ENCODE data around the gene APC2.

APC2 gene

DNA sequence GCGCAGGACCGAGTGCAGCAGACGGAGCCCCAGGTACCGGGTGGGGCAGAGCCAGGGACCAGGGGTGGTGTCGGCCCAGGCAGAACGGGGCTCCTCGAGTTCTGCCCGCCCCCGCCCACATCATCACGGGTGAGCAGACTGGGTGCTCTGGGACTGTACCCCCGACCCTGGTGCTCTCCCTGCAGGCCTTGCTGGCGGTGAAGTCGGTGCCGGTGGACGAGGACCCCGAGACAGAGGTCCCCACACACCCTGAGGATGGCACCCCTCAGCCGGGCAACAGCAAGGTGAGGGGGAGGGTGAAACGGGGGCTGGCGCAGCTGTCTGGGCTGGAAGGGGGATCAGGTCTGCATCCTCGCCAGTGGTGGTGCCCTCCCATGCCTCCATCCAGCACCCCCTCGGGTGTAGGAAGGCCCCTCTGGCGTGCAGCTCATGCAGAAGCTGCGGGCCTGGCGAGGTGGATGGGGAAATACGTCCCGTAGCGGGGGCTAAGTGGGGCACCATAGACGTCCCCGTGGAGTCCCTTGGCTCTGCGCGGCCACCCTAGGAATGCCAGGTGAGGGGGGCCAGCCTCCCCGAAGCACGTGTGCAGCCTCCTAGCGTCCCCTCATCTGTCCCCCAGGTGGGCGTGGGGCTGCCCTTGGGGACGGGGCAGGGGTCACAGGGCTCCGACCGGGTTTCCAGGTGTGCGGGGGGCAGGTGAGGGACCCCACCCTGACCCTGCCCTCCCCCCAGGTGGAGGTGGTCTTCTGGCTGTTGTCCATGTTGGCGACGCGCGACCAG is 6.4 kb downstream of the APC2 start:
- no peak overlapping the region for H3K9ac ChIP-seq (ENCODE audit: low read length)
- no peaks in the 10 kb centered on the region for H3K36me3 ChIP-seq (ENCODE audit: control insufficient read depth, low read depth, low read length)
- peaks cover 87% of the 10 kb centered on the region for H3K27me3 ChIP-seq (ENCODE audit: control insufficient read depth, insufficient read depth, low read length)
- H3K4me3 ChIP-seq (ENCODE audit: low read length): no peak overlapping the region
- H3K9me3 ChIP-seq (ENCODE audit: control insufficient read depth, low read depth, low read length): no peaks in the 10 kb centered on the region
- peaks cover 7% of the 10 kb centered on the region for H3K4me1 ChIP-seq (ENCODE audit: control insufficient read depth, low read depth, low read length)
- no peak overlapping the region for H3K27ac ChIP-seq (ENCODE audit: low read length)

DNA sequence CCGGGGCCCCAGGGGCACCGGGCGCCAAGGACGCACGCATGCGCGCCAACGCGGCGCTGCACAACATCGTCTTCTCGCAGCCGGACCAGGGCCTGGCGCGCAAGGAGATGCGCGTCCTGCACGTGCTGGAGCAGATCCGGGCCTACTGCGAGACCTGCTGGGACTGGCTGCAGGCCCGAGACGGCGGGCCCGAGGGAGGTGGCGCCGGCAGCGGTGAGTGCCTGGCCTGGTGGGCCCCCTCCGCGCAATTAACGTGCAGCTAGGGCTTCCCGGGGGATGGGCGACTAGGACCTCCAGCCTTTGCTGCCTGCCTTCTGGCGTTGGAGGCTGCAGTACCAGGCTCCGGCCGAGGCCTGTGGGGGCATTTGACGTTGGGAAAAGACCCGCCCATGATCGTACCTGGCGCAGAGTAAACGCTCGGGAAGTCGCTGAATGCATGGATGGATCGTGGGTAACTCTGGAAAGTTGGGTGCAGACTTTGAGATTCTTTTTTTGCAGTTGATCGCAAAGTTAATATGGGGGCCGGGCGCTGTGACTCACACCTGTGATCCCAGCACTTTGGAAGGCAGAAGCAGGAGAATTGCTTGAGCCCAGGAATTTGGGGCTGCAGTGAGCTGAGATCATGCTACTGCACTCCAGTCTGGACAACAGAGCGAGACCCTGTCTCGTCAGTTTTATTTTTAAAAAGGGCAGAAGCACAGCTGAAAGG is 7.3 kb downstream of the APC2 start:
- Histone ChIP-seq H3K4me1 (ENCODE audit: control insufficient read depth, low read depth, low read length) (peaks cover 6% of the 10 kb centered on the region), H3K36me3 (ENCODE audit: control insufficient read depth, low read depth, low read length) (no peaks in the 10 kb centered on the region), H3K27me3 (ENCODE audit: control insufficient read depth, insufficient read depth, low read length) (peaks cover 79% of the 10 kb centered on the region), H3K4me3 (ENCODE audit: low read length) (no peak overlapping the region), H3K9me3 (ENCODE audit: control insufficient read depth, low read depth, low read length) (no peaks in the 10 kb centered on the region), H3K27ac (ENCODE audit: low read length) (no peak overlapping the region), H3K9ac (ENCODE audit: low read length) (no peak overlapping the region)

GRCh38 chr19:1457892-1458291 is 8.0 kb downstream of the APC2 start:
- no peak overlapping the region for H3K9ac ChIP-seq (ENCODE audit: low read length)
- H3K27me3 ChIP-seq (ENCODE audit: control insufficient read depth, insufficient read depth, low read length): peaks cover 72% of the 10 kb centered on the region
- no peaks in the 10 kb centered on the region for H3K36me3 ChIP-seq (ENCODE audit: control insufficient read depth, low read depth, low read length)
- H3K27ac ChIP-seq (ENCODE audit: low read length): no peak overlapping the region
- H3K4me1 ChIP-seq (ENCODE audit: control insufficient read depth, low read depth, low read length): no peaks in the 10 kb centered on the region
- H3K4me3 ChIP-seq (ENCODE audit: low read length): no peak overlapping the region
- no peaks in the 10 kb centered on the region for H3K9me3 ChIP-seq (ENCODE audit: control insufficient read depth, low read depth, low read length)

DNA sequence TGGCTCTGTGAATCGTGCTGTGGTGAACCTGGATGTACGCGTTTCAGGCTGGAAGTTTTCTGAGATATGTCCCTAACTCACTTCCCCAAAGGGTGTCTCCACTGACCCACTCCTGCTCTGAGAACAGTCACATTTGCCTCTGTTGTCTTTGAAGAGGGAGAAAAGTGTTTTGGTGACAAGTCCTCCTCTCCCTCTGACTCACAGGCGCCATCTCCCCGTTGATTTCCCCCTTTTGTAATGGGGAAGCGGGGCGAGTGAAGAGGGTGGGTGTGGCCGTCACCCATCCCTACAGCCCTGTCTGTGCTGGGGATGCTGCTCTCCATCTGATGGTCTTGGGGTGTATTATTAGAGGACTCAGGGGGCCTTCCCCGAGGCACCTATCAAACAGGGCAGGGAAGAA is 9.6 kb downstream of the APC2 start:
- Histone ChIP-seq H3K9ac (ENCODE audit: low read length) (no peak overlapping the region), H3K27me3 (ENCODE audit: control insufficient read depth, insufficient read depth, low read length) (peaks cover 71% of the 10 kb centered on the region)

DNA sequence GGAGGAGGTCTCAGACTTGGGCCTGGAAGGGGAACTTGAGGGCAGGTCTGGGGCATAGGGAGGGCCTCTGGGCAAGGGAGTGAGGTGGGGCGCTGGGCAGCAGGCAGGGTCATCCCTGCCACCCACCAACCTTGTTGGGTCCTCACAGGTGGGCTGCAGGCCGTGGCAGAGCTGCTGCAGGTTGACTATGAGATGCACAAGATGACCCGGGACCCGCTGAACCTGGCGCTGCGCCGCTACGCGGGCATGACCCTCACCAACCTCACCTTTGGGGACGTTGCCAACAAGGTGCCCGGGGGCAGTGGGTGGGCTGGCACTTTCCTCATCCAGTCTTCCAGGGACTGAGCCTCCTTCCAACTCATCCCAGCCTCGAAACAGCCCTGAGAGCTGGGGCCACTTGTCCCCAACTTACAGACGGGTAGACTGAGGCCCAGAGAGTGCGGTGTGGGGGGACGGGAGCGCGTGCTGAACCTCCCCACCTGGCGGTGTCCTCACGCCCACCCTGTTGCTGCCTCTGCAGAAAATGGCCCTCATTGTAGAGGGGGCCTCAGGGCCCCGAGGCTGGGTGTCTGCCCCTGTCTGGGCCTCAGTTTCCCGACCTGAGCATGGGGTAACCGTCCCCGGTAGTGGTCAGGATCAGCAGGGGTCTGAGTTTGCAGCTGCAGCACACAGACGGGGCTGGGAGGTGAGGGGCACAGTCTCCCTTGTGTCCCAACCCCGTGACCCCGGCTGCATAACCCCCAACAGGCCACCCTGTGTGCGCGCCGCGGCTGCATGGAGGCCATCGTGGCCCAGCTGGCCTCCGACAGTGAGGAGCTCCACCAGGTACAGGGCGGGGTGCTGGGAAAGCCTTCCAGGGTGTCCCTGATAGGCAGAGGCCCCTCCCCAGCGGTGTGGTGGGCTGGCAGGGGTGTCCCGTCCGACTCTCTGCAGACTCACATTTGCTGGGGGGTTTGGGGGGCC is 10.4 kb downstream of the APC2 start:
- peaks cover 71% of the 10 kb centered on the region for H3K27me3 ChIP-seq (ENCODE audit: control insufficient read depth, insufficient read depth, low read length)
- no peak overlapping the region for H3K27ac ChIP-seq (ENCODE audit: low read length)
- no peaks in the 10 kb centered on the region for H3K36me3 ChIP-seq (ENCODE audit: control insufficient read depth, low read depth, low read length)
- no peaks in the 10 kb centered on the region for H3K9me3 ChIP-seq (ENCODE audit: control insufficient read depth, low read depth, low read length)
- no peak overlapping the region for H3K9ac ChIP-seq (ENCODE audit: low read length)
- H3K4me1 ChIP-seq (ENCODE audit: control insufficient read depth, low read depth, low read length): no peaks in the 10 kb centered on the region
- H3K4me3 ChIP-seq (ENCODE audit: low read length): no peak overlapping the region

More for the DNA sequence above, 9.6 kb downstream of the APC2 start:
- no peaks in the 10 kb centered on the region for H3K9me3 ChIP-seq (ENCODE audit: control insufficient read depth, low read depth, low read length)
- no peaks in the 10 kb centered on the region for H3K4me1 ChIP-seq (ENCODE audit: control insufficient read depth, low read depth, low read length)
- H3K4me3 ChIP-seq (ENCODE audit: low read length): no peak overlapping the region
- H3K36me3 ChIP-seq (ENCODE audit: control insufficient read depth, low read depth, low read length): no peaks in the 10 kb centered on the region
- H3K27ac ChIP-seq (ENCODE audit: low read length): no peak overlapping the region

DNA sequence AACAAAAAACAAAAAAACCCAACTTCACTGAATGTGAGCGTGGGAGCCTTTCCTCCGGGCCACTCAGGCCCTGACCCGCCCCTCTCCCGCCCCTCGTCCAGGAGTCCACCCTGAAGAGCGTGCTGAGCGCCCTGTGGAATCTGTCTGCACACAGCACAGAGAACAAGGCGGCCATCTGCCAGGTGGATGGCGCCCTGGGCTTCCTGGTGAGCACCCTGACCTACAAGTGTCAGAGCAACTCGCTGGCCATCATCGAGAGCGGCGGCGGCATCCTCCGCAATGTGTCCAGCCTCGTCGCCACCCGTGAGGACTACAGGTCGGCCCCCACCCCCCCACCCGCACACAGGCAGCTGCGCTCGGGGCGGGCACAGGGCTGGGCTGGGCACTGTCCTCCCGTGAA is 11.9 kb downstream of the APC2 start:
- Histone ChIP-seq H3K27me3 (ENCODE audit: control insufficient read depth, insufficient read depth, low read length) (peaks cover 72% of the 10 kb centered on the region), H3K36me3 (ENCODE audit: control insufficient read depth, low read depth, low read length) (no peaks in the 10 kb centered on the region), H3K27ac (ENCODE audit: low read length) (no peak overlapping the region), H3K9ac (ENCODE audit: low read length) (no peak overlapping the region), H3K9me3 (ENCODE audit: control insufficient read depth, low read depth, low read length) (no peaks in the 10 kb centered on the region), H3K4me3 (ENCODE audit: low read length) (no peak overlapping the region), H3K4me1 (ENCODE audit: control insufficient read depth, low read depth, low read length) (no peaks in the 10 kb centered on the region)

GRCh38 chr19:1465191-1466016 is 15.5 kb downstream of the APC2 start:
- Histone ChIP-seq H3K27me3 (ENCODE audit: control insufficient read depth, insufficient read depth, low read length) (peaks cover 74% of the 10 kb centered on the region), H3K9ac (ENCODE audit: low read length) (no peak overlapping the region), H3K27ac (ENCODE audit: low read length) (no peak overlapping the region), H3K4me3 (ENCODE audit: low read length) (no peak overlapping the region), H3K36me3 (ENCODE audit: control insufficient read depth, low read depth, low read length) (no peaks in the 10 kb centered on the region), H3K4me1 (ENCODE audit: control insufficient read depth, low read depth, low read length) (no peaks in the 10 kb centered on the region), H3K9me3 (ENCODE audit: control insufficient read depth, low read depth, low read length) (no peaks in the 10 kb centered on the region)

DNA sequence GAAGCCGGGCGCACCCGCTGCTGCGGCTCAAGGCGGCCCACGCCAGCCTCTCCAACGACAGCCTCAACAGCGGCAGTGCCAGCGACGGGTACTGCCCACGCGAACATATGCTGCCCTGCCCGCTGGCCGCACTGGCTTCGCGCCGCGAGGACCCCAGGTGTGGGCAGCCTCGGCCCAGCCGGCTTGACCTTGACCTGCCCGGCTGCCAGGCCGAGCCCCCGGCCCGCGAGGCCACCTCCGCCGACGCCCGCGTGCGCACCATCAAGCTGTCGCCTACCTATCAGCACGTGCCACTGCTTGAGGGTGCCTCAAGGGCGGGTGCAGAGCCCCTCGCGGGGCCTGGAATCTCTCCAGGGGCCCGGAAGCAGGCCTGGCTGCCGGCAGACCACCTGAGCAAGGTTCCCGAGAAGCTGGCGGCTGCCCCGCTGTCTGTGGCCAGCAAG is 16.1 kb downstream of the APC2 start:
- no peaks in the 10 kb centered on the region for H3K36me3 ChIP-seq (ENCODE audit: control insufficient read depth, low read depth, low read length)
- no peak overlapping the region for H3K27ac ChIP-seq (ENCODE audit: low read length)
- peaks cover 80% of the 10 kb centered on the region for H3K27me3 ChIP-seq (ENCODE audit: control insufficient read depth, insufficient read depth, low read length)
- H3K4me1 ChIP-seq (ENCODE audit: control insufficient read depth, low read depth, low read length): no peaks in the 10 kb centered on the region
- no peak overlapping the region for H3K4me3 ChIP-seq (ENCODE audit: low read length)
- no peaks in the 10 kb centered on the region for H3K9me3 ChIP-seq (ENCODE audit: control insufficient read depth, low read depth, low read length)
- H3K9ac ChIP-seq (ENCODE audit: low read length): no peak overlapping the region

DNA sequence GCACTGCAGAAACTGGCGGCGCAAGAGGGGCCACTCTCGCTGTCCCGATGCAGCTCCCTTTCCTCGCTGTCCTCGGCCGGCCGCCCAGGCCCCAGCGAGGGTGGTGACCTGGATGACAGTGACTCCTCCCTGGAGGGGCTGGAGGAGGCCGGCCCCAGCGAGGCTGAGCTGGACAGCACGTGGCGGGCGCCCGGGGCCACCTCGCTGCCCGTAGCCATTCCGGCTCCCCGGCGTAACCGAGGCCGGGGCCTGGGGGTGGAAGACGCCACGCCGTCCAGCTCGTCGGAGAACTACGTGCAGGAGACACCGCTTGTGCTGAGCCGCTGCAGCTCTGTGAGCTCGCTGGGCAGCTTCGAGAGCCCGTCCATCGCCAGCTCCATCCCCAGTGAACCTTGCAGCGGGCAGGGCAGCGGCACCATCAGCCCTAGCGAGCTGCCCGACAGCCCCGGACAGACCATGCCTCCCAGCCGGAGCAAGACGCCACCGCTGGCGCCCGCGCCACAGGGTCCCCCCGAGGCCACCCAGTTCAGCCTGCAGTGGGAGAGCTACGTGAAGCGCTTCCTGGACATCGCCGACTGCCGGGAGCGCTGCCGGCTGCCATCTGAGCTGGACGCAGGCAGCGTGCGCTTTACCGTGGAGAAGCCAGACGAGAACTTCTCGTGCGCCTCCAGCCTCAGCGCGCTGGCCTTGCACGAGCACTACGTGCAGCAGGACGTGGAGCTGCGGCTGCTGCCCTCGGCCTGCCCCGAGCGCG is 16.7 kb downstream of the APC2 start:
- no peaks in the 10 kb centered on the region for H3K4me1 ChIP-seq (ENCODE audit: control insufficient read depth, low read depth, low read length)
- H3K27me3 ChIP-seq (ENCODE audit: control insufficient read depth, insufficient read depth, low read length): peaks cover 86% of the 10 kb centered on the region
- no peaks in the 10 kb centered on the region for H3K9me3 ChIP-seq (ENCODE audit: control insufficient read depth, low read depth, low read length)
- H3K27ac ChIP-seq (ENCODE audit: low read length): no peak overlapping the region
- H3K9ac ChIP-seq (ENCODE audit: low read length): no peak overlapping the region
- no peaks in the 10 kb centered on the region for H3K36me3 ChIP-seq (ENCODE audit: control insufficient read depth, low read depth, low read length)
- H3K4me3 ChIP-seq (ENCODE audit: low read length): no peak overlapping the region

GRCh38 chr19:1467215-1467489 is 17.2 kb downstream of the APC2 start:
- H3K4me1 ChIP-seq (ENCODE audit: control insufficient read depth, low read depth, low read length): no peaks in the 10 kb centered on the region
- no peak overlapping the region for H3K9ac ChIP-seq (ENCODE audit: low read length)
- peaks cover 92% of the 10 kb centered on the region for H3K27me3 ChIP-seq (ENCODE audit: control insufficient read depth, insufficient read depth, low read length)
- no peaks in the 10 kb centered on the region for H3K36me3 ChIP-seq (ENCODE audit: control insufficient read depth, low read depth, low read length)
- no peak overlapping the region for H3K27ac ChIP-seq (ENCODE audit: low read length)
- H3K4me3 ChIP-seq (ENCODE audit: low read length): no peak overlapping the region
- no peaks in the 10 kb centered on the region for H3K9me3 ChIP-seq (ENCODE audit: control insufficient read depth, low read depth, low read length)
